SK-N-SH treated with all-trans-retinoic acid at 6 μM for 48 hours (cell line): ENCODE results near the gene LONRF2.

Experiments used
- OSR1 ChIP-seq: fragments of 250-450 bp; sonication (Bioruptor Pico); IDR thresholded peaks from 2 replicates; pipeline ENCODE4 v1.8.0; 2022; ENCODE audit warnings: moderate library complexity, mild to moderate bottlenecking, inconsistent platforms
- POU6F1 ChIP-seq: fragments of 250-450 bp; sonication (Bioruptor Pico); IDR thresholded peaks from 2 replicates; pipeline ENCODE4 v1.8.0; 2021; ENCODE audit warnings: low read depth, mild to moderate bottlenecking, moderate library complexity, borderline replicate concordance
- TOX ChIP-seq: fragments of 250-450 bp; sonication (Bioruptor Pico); IDR thresholded peaks from 2 replicates; pipeline ENCODE4 v1.8.0; 2021; ENCODE audit warnings: mild to moderate bottlenecking, moderate library complexity, borderline replicate concordance
- ZFP30 ChIP-seq: fragments of 450-650 bp; formaldehyde crosslinking; IDR thresholded peaks from 2 replicates; pipeline ENCODE4 v1.5.0; 2022; ENCODE audit warnings: mild to moderate bottlenecking, moderate library complexity
- ZNF8 ChIP-seq: fragments of 450-650 bp; formaldehyde crosslinking; IDR thresholded peaks from 2 replicates; pipeline ENCODE4 v1.5.0; 2020; ENCODE audit warnings: mild to moderate bottlenecking, moderate library complexity

DNA sequence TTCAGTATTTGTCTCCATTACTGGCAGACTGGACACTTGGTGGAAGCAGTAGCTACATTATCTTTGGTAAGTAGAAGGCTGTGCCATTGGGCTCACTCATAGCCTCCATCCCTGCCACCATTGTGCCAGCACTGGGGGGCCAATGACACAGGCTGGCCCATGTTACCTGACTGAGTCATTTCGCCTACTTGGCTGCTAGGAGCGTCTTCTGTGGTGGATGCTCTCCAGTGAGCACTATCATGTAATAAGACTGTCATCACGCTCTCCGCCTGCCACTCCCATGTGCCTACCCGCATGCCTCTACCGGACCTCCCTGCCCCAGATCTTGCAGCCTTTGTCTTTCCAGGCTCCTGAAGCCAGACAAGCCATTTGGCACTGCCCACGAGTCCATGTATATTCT, 56.2 kb downstream of the LONRF2 start:
- TF ChIP-seq POU6F1 (CRISPR knock-in tag) (no peak), OSR1 (CRISPR knock-in tag) (no peak), TOX (CRISPR knock-in tag) (no peak), ZNF8 (no peak), ZFP30 (CRISPR knock-in tag) (no peak)
